SH-SY5Y (cell line): ENCODE data around the gene VASP.

Experiments used
- GATA2 ChIP-seq: IDR thresholded peaks from 2 replicates; pipeline ENCODE4 v1.6.1; 2011; ENCODE audit warnings: mild to moderate bottlenecking, low read depth, low read length
- GATA3 ChIP-seq: IDR thresholded peaks from 2 replicates; pipeline ENCODE4 v1.6.1; 2011; ENCODE audit warnings: low read depth, mild to moderate bottlenecking, low read length, moderate library complexity

DNA sequence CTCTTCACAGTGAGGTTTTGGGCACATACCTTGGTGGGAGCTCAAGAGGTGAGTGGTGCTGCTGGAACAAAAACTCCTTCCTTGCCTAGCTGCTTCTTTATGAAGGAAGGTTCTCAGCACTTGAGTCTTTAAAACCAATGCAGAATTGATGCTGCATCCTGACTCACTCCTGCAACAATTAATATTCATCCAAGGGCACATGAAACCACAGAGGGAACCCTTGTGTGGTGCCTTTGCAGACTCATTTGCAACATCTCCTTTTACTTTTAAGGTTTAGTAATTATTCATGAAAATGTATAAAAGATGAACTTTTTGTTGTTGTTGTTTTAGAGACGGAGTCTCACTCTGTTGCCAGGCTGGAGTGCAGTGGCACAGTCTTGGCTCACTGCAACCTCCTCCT is 47.2 kb downstream of the VASP start:
- no peak for TF ChIP-seq GATA2
- no peak for TF ChIP-seq GATA3
